HuH-7 (cell line): ENCODE data around the gene ARHGAP45.

Source experiments
- DNase-seq: peaks from one replicate; pipeline ENCODE4 v3.0.0; 2011; ENCODE audit warnings: low spot score

The ARHGAP45 gene

DNA sequence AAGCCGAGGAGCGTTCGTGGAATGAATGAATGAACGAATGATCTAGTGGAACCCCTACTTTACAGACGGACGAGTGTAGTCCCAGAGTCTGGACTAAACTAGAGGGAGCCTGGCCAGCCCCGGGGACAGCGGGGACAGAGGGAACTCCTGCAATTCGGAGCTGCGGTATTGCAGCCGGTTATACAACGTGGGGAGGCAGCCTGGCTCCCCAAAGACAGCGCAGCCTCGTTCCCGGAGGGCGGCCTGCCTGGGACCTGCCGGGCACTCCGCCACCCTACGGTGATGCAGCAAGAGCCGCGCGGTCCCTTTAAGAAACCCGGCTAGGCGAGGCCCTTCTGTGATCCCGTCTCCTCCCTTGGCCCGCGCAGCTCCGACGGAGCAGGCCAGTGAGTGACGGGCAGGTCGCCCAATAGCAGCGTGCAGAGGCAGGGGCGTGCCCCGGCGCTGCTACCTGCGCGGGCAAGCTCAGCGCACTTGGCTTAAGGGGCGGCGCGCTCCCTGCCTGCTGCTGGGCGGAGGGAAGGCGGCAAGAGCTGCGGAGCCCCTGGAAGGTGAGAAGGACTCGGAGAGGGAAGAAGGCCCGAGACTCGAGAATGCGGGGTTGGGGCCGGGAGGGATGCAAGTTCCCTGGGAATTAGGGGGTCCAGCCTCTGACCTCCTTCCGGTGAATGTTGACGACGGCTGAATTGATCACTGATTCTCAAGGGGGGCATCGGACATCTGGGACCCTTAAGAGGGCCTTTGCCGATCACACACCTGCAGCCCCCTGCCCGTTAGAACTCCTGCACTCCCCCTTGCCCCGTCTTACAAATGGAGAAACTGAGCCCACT lies 27.1 kb upstream of the ARHGAP45 start, which contains the start of gene ABCA7:
ABCA7 (plus strand) TSS at position 462 of the 830 bp plus-strand sequence. CDS start 1,255 bp downstream, outside the sequence.
- peak; percentile 95 for DNase-seq

DNA sequence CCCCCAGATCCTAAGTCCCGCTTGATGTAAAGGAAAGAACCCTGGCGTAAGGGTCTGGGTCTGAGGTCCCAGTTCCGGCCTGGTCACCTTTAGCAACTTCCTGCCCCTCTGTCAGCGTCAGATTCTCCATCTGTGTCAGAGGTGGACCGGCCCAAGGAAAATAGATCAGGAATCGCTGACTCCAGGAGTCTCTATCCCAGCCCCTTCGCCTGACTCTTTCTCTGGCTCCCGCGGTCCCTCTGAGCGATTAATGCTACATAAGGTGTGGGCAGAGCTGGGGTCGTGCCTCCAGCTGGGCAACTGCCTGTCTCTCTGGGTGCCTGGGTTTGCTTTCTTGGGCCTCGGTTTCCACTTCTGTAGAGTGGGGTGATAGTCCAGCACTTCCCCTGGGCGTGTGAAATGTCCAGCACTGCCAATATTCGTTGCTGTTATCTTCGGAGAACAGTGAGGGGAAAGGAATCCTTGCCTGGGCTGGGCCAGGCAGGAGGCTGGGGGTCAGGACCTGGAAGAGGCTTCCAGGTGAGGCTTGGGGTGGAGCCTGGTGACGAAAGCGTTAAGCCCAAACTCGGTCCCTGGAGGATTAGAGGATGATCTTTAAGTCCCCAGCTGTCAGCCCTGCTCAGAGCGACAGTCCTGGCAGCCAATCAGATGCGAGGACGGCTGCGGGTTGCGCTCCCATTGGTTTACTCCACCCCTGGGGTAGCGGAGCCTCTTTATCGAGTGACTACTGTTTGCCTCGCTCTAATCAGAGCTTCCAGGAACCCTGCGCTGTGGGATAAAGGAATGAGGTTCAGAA lies 26.3 kb upstream of the ARHGAP45 start:
- DNase-seq: peak; percentile 99

DNA sequence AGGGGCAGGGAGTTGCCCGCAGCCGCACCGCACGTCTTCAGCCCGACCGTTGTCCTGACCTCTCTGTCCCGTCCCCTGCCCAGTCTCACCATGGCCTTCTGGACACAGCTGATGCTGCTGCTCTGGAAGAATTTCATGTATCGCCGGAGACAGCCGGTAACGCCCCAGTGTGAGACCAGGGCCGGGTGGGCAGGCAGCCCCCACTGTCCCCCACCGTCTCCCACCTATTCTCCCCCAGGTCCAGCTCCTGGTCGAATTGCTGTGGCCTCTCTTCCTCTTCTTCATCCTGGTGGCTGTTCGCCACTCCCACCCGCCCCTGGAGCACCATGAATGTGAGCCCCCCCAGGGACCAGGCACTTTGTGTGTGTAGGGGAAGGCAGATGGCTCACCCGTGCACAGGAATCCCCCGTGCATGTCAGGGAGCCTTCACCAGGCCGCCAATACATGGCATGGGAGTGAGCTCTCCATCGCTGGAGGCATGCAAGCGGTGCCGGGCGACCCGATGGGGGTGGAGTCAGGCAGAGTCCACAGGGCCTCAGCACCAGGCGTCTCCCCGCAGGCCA lies 25.6 kb upstream of the ARHGAP45 start:
- no peak for DNase-seq

GRCh38 chr19:1041835-1042685 lies 24.9 kb upstream of the ARHGAP45 start:
- no peak for DNase-seq

DNA sequence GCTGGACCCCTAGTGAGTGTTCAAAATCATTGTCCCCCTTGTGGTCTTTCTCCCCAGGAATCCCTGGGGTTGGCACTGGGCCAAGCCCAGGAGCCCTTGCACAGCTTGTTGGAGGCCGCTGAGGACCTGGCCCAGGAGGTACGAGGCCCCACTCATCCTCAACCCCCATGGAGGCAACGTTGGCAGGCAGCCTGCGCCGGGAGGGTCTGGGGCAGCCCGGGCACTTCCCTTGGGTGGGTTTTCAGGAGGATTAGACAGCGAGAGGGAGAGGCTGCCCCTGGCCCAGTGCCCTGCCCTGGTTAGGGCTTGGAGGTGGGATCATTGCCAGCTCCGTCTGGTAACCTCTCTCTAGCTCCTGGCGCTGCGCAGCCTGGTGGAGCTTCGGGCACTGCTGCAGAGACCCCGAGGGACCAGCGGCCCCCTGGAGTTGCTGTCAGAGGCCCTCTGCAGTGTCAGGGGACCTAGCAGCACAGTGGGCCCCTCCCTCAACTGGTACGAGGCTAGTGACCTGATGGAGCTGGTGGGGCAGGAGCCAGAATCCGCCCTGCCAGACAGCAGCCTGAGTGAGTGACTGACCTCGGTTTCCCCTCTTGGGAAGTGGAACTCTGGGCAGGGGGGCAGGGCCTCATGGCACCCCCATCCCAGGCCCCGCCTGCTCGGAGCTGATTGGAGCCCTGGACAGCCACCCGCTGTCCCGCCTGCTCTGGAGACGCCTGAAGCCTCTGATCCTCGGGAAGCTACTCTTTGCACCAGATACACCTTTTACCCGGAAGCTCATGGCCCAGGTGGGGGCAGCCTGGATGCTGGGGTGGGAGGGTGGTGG lies 24.1 kb upstream of the ARHGAP45 start:
- DNase-seq: no peak

- DNase-seq: no peak
Measured at GRCh38 chr19:1045247-1045603, 21.7 kb upstream of the ARHGAP45 start.

GRCh38 chr19:1046117-1046626 lies 20.8 kb upstream of the ARHGAP45 start:
- DNase-seq: no peak

DNA sequence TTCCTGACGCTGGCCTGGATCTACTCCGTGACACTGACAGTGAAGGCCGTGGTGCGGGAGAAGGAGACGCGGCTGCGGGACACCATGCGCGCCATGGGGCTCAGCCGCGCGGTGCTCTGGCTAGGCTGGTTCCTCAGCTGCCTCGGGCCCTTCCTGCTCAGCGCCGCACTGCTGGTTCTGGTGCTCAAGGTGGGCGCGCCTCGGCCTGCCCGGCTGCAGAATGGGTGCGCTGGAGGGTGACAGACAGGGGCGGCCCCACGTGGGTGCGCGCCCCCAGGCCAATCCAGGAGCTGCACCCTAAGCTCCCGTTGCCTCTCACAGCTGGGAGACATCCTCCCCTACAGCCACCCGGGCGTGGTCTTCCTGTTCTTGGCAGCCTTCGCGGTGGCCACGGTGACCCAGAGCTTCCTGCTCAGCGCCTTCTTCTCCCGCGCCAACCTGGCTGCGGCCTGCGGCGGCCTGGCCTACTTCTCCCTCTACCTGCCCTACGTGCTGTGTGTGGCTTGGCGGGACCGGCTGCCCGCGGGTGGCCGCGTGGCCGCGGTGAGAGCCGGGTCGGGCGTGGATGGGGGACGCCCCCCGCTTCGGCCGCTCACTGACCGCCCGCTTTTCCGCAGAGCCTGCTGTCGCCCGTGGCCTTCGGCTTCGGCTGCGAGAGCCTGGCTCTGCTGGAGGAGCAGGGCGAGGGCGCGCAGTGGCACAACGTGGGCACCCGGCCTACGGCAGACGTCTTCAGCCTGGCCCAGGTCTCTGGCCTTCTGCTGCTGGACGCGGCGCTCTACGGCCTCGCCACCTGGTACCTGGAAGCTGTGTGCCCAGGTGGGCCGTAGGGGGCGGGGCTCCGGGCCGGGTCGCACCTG lies 19.9 kb upstream of the ARHGAP45 start:
- no peak for DNase-seq

DNA sequence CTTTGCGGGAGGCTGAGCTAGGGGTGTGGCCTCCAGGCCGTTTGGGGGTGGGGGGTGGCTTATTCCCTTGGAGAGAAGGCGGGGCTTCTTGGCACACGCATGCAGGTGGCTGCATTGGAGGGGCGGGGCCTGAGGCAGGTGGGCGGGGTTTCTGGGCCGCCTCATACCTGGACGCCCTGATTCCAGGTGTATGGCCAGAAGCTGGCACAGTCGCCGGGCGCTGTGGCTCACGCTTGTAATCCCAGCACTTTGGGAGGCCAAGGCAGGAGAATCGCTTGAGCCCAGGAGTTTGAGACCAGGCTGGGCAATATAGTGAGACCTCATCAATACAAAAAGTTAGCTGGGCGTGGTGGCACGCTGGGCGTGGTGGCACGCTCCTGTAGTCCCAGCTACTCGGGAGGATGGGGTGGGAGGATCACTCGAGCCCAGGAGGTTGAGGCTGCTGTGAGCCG lies 19.2 kb upstream of the ARHGAP45 start:
- DNase-seq: no peak

- DNase-seq: no peak
Measured at GRCh38 chr19:1049106-1049505, 17.9 kb upstream of the ARHGAP45 start.

GRCh38 chr19:1049800-1050199 lies 17.2 kb upstream of the ARHGAP45 start:
- no peak for DNase-seq

- DNase-seq: no peak
Measured at GRCh38 chr19:1050989-1051788, 15.8 kb upstream of the ARHGAP45 start.

DNA sequence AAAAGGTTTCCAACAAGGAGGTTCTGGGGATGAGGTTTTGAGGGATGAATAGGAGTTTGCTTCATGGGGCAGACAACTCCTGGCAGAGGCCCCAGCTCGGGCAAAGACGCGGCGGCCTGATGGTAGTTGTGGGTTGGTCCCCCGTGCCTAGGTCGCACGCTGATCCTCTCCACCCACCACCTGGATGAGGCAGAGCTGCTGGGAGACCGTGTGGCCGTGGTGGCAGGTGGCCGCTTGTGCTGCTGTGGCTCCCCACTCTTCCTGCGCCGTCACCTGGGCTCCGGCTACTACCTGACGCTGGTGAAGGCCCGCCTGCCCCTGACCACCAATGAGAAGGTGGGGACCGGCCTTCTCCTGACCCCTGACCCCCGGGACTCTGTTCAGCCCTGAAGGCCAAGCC lies 15.2 kb upstream of the ARHGAP45 start:
- no peak for DNase-seq

DNA sequence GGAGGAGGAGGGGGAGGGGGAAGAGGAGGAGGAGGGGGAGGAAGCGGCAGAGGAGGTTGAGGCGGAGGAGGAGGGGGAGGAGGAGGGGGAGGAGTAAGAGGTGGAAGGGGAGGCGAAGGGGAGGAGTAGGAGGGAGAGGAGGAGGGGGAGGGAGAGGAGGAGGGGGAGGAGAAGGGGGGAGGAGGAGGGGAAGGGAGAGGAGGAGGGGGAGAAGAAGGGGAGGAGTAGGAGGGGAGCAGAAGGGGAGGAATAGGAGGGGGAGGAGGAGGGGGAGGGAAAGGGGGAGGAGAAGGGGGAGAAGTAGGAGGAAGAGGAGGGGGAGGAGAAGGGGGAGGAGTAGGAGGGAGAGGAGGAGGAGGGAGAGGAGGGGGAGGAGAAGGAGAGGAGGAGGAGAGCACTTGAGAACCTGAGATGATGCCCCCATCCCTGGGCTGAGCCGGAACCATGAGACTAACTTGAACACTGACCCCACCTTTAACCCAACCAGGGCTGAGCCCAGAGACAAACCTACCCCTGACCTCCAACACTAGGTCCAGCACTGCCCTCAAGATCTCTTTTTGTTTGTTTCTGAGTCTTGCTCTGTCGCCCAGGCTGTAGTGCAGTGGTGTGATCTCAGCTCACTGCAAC lies 14.5 kb upstream of the ARHGAP45 start:
- no peak for DNase-seq

DNA sequence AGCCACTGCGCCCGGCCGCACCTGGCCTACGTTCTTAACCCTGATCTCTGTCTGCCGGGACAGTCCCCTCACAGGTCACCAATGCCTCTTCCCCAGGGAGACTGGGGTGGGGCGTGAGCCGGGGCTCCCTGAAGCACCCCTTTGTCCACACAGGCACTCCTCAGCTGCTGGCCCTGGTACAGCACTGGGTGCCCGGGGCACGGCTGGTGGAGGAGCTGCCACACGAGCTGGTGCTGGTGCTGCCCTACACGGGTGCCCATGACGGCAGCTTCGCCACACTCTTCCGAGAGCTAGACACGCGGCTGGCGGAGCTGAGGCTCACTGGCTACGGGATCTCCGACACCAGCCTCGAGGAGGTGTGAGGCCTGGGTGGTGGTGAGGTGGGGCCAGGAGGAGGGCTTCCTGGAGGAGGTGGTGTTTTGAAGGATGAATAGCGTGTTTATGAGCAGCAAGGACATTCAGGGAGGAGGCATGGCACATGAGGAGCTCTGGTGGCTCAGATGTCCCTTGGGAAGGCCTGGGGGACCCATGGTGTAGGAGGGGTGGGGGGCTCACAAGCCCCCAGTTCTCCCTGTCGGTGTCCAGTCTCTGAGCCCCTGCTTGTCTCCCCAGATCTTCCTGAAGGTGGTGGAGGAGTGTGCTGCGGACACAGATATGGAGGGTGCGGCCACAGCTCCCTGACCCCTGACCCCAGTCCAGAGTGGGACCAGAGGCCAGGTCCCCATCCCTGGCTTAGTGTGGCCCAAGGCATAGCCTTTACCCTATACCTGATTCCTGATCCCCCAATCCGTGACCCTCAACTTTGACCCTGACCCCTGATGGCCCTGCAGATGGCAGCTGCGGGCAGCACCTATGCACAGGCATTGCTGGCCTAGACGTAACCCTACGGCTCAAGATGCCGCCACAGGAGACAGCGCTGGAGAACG lies 13.5 kb upstream of the ARHGAP45 start:
- DNase-seq: no peak

DNA sequence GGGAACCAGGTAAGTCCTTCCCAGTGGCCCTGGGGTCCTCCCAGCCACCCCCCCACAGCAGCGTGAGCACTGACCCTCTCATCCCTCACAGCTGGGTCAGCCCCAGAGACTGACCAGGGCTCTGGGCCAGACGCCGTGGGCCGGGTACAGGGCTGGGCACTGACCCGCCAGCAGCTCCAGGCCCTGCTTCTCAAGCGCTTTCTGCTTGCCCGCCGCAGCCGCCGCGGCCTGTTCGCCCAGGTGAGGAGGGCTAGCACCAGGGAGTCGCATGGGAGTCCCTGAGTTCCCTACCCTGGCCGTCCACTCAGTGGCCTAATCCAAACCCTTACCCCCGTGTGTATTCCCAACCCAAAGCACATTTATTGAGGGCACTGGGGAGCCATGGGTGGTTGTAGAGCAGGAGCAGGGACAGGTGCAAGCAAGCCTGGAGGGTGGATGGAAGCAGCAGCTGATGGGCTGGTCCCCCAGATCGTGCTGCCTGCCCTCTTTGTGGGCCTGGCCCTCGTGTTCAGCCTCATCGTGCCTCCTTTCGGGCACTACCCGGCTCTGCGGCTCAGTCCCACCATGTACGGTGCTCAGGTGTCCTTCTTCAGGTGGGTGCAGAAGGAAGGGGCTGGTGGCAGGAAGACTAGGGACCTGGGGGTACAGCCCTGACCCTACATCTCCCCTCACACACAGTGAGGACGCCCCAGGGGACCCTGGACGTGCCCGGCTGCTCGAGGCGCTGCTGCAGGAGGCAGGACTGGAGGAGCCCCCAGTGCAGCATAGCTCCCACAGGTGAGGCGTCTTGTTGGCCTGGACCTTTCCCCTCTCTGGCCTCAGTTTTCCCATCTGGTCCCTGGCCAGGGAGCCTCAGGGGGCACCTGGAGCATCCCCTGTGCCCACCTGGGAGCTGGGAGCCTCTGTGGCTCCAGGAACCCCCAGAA lies 12.6 kb upstream of the ARHGAP45 start:
- DNase-seq: no peak
